ENCODE data around the gene RBM28. TPM values are rescaled to one million over a fixed set of nuclear protein-coding genes. Genes with fewer than 3 reads are reported as not detected.

RBM28 gene
- total and polyA plus RNA-seq, 7 donors = 22.8 to 45.0 (median 28.8) TPM

GRCh38 chr7:128321044-128321422 is 22.7 kb downstream of the RBM28 start:
- TF ChIP-seq CTCF (IDR thresholded peaks at IDR 0.05) = no peak
- Histone ChIP-seq H3K4me1 (no peaks in the 10 kb centered on the region), H3K36me3 (ENCODE audit: insufficient read depth in 1 of 2, low read depth in 1 of 2) (peaks cover 36 to 100% of the 10 kb centered on the region in 2 donors), H3K27me3 (ENCODE audit: insufficient read depth in 3 of 3, low read length in 2 of 3) (no peaks in the 10 kb centered on the region), H3K9me3 (no peaks in the 10 kb centered on the region), H3K27ac (no peak overlapping the region), H3K4me3 (no peak overlapping the region)
- intact Hi-C loops (cut with DNase I) = no loop called here
- ATAC-seq = no peak
- DNase-seq = no peak
- 86 to 92% (median 89%) methylated on average over 5 of the region's 5 CpGs for WGBS, 3 donors

DNA sequence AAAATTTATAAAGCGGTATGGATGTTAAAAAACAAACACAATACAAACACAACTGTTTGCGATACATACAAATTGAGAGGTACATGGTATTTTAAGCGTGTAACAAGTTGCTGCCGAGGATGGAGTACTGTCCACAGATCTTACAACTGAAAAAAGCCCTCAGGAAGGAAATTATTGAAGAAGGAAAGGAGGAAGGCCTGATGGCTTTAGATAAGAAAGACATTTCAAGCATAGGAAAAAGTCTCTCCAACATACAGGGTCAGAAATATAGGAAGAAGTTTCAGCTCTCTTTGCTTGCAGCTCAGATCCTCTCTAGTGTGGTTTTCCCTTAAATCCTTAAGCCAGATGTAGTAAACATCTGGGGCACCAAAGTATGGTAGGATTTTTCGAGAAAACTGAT is 25.0 kb downstream of the RBM28 start:
- Histone ChIP-seq H3K27me3 (ENCODE audit: insufficient read depth in 3 of 3, low read length in 2 of 3) (no peaks in the 10 kb centered on the region), H3K36me3 (ENCODE audit: insufficient read depth in 1 of 2, low read depth in 1 of 2) (peaks cover 30 to 100% of the 10 kb centered on the region in 2 donors), H3K4me3 (no peak overlapping the region), H3K9me3 (no peaks in the 10 kb centered on the region), H3K27ac (no peak overlapping the region), H3K4me1 (no peaks in the 10 kb centered on the region)
- no peak for ATAC-seq
- intact Hi-C loops (cut with DNase I) = no loop called here
- WGBS, 3 donors = 80 to 87% (median 82%) methylated on average over 5 of the region's 5 CpGs
- no peak for TF ChIP-seq CTCF (IDR thresholded peaks at IDR 0.05)
- no peak for DNase-seq

DNA sequence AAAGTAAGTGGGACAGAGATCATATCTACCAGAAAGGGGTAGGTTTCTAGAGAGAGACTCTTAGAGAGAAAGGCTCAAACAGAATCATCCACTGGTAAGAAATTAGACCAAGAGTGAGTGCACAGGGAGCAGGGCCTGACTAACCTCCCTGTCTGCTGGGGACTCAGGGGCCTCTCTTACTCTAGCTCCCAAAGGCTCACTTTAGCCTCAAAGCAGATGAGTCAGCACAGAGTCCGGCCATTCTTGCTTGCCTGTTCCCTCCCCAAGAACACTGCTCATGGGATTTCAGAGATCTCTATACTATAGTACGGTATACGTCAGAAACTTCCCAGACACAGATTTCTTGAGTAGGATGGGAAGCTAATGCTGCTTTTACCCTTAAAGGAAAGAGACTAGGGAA is 32.7 kb downstream of the RBM28 start:
- 92 to 96% (median 95%) methylated on average over 3 of the region's 3 CpGs for WGBS, 3 donors
- peaks cover 19 to 100% of the 10 kb centered on the region in 2 donors for H3K36me3 ChIP-seq (ENCODE audit: insufficient read depth in 1 of 2, low read depth in 1 of 2)
- intact Hi-C loops (cut with DNase I) = no loop called here
- no peaks in the 10 kb centered on the region for H3K9me3 ChIP-seq
- DNase-seq (no peak), ATAC-seq (no peak)
- no peak overlapping the region for H3K4me3 ChIP-seq
- H3K27ac ChIP-seq = no peak overlapping the region
- H3K4me1 ChIP-seq = no peaks in the 10 kb centered on the region
- no peaks in the 10 kb centered on the region for H3K27me3 ChIP-seq (ENCODE audit: insufficient read depth in 3 of 3, low read length in 2 of 3)
- TF ChIP-seq CTCF (IDR thresholded peaks at IDR 0.05) = no peak

GRCh38 chr7:128310499-128310898 is 33.2 kb downstream of the RBM28 start:
- TF ChIP-seq CTCF (IDR thresholded peaks at IDR 0.05) = no peak
- 83 to 86% (median 85%) methylated on average over 5 of the region's 5 CpGs for WGBS, 3 donors
- Histone ChIP-seq H3K27ac (no peak overlapping the region), H3K4me1 (no peaks in the 10 kb centered on the region), H3K36me3 (ENCODE audit: insufficient read depth in 1 of 2, low read depth in 1 of 2) (peaks cover 19 to 100% of the 10 kb centered on the region in 2 donors), H3K4me3 (no peak overlapping the region), H3K27me3 (ENCODE audit: insufficient read depth in 3 of 3, low read length in 2 of 3) (no peaks in the 10 kb centered on the region), H3K9me3 (no peaks in the 10 kb centered on the region)
- no peak for ATAC-seq
- intact Hi-C loops (cut with DNase I) = no loop called here
- no peak for DNase-seq

DNA sequence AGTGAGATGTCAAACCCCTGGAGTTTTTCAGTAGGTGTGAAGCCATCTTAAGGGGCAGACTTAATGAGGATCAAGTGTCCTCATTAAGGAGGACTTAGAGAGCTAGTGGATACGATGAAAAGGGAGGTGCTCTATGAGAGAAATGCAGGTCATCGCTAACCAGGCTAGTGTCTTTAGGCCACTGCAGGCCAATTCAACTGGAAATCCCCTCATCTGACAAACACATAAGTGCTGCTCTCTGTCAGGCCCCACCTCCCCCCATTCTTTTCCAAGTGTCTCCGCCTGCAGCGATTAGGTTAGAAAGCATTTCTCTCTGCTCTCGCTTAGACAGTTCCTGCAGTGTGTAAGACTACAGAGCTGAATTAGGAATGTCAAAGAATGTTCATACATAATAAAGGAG is 33.7 kb downstream of the RBM28 start:
- Histone ChIP-seq H3K4me3 (no peak overlapping the region), H3K27ac (no peak overlapping the region), H3K9me3 (no peaks in the 10 kb centered on the region), H3K36me3 (ENCODE audit: insufficient read depth in 1 of 2, low read depth in 1 of 2) (peaks cover 16 to 100% of the 10 kb centered on the region in 2 donors), H3K4me1 (no peaks in the 10 kb centered on the region), H3K27me3 (ENCODE audit: insufficient read depth in 3 of 3, low read length in 2 of 3) (no peaks in the 10 kb centered on the region)
- DNase-seq (no peak), ATAC-seq (no peak)
- WGBS, 3 donors = 91 to 96% (median 95%) methylated on average over 5 of the region's 5 CpGs
- intact Hi-C loops (cut with DNase I) = no loop called here
- no peak for TF ChIP-seq CTCF (IDR thresholded peaks at IDR 0.05)
